Keratinocyte (primary cell): ENCODE measurements around the gene CRYGC.

Experiments used
- EZH2 ChIP-seq: IDR thresholded peaks from one replicate; pipeline ENCODE4 v1.6.1; 2012; ENCODE audit warnings: inconsistent platforms, mild to moderate bottlenecking, low read length, moderate library complexity
- TF ChIP-seq, protein P1 (sequence below), 3 experiments: IDR thresholded peaks in 1 of 3; conservative IDR thresholded peaks in 1 of 3; optimal IDR thresholded peaks in 1 of 3; 2 replicates in 2 of 3; 3 replicates in 1 of 3; pipeline versions ENCODE3 to v1.5.1; 2011; ENCODE audit warnings: low read length in 3 of 3, mild to moderate bottlenecking in 3 of 3, moderate library complexity in 2 of 3, control low read depth in 1 of 3, inconsistent platforms in 1 of 3; ENCODE audit not compliant: insufficient read depth in 2 of 3; ENCODE audit errors: extremely low read depth in 1 of 3

DNA sequence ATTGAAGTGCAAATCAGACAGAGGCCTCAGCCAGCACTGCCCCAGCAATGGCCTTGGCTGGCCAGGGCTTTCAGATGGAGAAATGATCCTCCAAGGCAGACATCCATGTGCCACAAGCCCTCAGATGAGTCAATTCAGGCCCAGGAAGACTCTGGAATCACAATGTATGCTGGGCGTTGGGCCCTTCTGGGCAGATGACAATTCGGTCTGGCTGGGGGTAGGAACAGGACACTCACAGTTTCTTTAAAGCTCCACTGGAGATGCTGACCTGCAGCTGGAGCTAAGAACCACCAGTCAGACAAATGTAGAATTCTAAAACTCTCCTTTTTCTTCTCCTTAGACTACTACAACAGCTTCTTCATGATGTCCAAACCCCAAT is 7.1 kb upstream of the CRYGC start:
- TF ChIP-seq, protein P1, sequence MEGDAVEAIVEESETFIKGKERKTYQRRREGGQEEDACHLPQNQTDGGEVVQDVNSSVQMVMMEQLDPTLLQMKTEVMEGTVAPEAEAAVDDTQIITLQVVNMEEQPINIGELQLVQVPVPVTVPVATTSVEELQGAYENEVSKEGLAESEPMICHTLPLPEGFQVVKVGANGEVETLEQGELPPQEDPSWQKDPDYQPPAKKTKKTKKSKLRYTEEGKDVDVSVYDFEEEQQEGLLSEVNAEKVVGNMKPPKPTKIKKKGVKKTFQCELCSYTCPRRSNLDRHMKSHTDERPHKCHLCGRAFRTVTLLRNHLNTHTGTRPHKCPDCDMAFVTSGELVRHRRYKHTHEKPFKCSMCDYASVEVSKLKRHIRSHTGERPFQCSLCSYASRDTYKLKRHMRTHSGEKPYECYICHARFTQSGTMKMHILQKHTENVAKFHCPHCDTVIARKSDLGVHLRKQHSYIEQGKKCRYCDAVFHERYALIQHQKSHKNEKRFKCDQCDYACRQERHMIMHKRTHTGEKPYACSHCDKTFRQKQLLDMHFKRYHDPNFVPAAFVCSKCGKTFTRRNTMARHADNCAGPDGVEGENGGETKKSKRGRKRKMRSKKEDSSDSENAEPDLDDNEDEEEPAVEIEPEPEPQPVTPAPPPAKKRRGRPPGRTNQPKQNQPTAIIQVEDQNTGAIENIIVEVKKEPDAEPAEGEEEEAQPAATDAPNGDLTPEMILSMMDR (optimal IDR thresholded peaks at IDR 0.05 in 1 of 3, IDR thresholded peaks at IDR 0.05 in 1 of 3, conservative IDR thresholded peaks at IDR 0.05 in 1 of 3; ENCODE audit: extremely low read depth in 1 of 3, insufficient read depth in 2 of 3, low read length in 3 of 3): no peak
- TF ChIP-seq EZH2: no peak
